GM21786 (cell line): ENCODE data around the gene ID2.
A peak's percentile ranks its signal among the peaks of the same experiment; 100 is the strongest.

Source experiments
- ATAC-seq: cut with Tn5 transposase; IDR thresholded peaks from one replicate; pipeline ENCODE4 v1.9.1; 2021; ENCODE audit not compliant: unreplicated experiment

The ID2 gene, protein sequence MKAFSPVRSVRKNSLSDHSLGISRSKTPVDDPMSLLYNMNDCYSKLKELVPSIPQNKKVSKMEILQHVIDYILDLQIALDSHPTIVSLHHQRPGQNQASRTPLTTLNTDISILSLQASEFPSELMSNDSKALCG

DNA sequence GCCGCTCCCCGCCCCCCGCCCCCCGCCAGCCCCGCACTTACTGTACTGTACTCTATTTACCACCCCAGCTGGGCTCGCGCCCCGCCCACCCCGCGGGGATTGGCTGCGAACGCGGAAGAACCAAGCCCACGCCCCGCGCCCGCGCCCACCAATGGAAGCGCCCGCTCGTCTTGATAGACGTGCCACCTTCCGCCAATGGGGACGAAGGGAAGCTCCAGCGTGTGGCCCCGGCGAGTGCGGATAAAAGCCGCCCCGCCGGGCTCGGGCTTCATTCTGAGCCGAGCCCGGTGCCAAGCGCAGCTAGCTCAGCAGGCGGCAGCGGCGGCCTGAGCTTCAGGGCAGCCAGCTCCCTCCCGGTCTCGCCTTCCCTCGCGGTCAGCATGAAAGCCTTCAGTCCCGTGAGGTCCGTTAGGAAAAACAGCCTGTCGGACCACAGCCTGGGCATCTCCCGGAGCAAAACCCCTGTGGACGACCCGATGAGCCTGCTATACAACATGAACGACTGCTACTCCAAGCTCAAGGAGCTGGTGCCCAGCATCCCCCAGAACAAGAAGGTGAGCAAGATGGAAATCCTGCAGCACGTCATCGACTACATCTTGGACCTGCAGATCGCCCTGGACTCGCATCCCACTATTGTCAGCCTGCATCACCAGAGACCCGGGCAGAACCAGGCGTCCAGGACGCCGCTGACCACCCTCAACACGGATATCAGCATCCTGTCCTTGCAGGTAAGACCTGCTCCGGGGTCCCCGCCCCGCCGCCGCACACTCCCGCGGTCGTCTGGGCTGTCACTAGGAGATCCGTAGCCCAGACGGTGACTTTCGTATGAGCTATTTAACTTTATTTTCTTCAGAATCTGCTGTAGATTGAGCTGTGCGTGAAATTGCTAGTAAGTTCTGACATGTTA is at the start of gene ID2:
TSS of gene ID2 (plus strand) at position 271 of the 907 bp plus-strand sequence. CDS start at position 381, 110 bp downstream.
- ATAC-seq = peak; percentile 67

DNA sequence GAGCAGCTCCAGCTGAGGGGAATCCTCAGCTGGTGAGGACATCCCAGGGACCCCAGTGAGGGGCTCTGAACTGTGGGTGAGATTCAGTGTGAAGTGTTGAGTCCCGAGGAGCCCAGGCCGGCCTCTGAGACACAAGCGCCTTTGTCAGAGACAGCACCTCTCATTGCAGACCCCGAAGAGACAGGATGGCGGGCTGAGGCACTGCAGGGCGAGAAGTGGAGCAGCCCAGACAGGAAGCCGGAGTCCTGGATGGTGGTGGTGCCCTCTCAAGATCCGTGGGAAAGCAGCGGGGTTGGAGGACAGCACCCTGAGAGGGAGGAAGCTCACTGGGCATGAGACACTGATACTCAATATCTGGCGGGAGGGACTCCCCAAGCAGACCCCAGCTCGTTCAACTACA is 49.1 kb upstream of the ID2 start:
- ATAC-seq = no peak

DNA sequence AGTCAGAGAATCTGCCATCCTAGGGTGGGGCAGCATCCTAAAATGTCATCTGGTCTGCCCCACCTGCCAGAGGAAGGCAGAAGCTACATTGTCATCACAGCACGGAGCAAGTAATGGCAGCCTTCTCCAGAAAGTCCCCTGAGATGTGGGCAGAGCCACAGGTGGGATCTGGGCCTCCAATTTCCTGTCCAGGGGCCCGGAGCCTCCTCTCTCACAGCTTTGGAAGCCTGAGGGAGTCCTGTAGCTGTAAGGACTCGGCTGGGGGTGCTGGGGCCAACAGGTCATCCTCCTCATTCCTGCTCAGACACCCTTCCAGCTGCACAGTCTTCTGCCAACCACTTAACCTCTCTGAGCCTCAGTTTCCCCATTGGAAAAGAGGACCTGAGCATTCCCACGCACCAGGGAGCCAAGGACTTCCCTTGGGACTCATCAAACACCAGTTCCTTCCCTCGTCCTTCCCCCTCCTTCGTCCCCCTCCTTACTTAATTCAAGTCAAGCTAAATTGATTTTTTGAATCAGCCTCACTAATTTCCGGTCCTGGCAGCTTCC is 48.6 kb upstream of the ID2 start:
- ATAC-seq = no peak

DNA sequence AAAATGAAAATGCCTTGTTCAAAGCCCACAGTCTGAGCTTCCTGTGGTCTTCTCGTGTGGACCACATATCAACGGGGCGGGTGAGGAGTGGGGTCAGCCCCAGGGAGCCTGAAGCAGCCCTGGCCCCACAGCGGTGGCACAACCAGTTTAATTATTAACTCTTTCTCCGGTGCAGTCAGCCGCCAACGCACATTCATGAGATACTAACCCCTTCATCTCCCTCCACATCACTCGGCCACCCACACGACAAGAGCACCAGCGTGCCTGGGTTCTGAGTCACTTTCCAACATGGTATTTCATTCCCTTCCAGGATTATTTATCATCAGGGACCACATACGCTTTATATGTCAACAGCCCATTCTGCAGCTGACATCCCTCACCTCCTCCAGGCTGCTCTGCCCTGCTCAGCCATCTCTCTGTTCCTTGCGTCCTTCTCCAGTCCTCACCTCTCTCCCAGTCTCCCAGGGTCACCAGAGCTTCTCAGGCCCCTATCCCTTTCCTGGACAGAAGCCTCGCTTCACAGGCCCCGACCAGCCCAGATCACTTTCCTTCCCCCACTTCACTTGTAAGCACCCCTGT is 48.0 kb upstream of the ID2 start:
- ATAC-seq = no peak

DNA sequence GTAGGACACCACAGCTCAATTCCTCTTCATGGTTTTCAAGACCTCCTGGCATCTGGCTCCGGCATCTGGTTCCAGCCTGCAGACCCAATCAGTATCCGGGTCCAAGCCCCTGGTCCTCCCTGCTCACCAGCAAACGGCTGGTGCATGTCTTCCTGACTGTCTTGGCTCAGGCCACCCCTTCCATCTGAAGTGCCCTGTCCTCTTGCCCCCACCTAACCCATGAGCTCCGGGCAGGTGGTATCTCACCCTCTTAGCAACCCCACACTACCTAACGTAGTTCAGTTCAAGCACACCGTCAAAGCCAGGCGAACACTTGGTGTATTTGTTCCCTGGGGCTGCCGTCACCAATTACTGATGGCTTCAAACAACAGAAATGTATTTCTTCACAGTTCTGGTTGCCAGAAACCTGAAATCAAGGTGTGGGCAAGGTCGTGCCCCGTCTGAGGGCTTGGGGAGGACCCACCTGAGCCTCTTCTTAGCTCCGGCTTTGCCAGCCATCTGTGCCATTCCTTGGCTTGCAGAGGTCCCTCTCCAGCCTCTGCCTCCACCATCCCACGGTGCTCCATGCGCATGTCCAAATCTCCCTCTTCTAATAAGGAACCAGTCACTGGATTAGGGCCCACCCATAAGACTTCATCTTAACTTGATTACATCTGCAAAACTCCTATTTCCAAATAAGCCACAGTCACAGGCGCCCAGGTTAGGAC is 47.2 kb upstream of the ID2 start:
- ATAC-seq = no peak

DNA sequence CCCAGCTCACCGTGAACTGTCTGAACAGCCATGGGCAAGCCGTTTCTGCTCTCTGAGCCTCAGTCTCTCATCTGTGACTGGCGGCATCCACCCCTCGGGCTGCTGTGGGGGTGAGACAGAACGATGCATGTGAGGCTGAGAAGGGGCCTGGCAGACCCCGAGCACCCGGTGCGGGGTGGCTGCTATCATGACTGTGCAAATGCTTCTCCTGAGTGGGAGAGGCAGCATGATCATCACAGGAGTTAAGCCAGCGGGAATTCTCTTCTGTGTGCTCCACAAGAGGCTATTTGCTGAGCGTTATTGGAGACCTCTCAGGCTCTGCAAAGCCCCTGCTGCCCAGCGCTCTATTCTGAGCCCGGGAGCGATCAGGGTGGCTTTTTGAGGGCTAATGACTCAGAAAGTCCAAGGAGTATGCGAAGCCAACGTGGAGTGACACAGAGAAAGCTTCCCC is 45.8 kb upstream of the ID2 start:
- ATAC-seq = no peak

DNA sequence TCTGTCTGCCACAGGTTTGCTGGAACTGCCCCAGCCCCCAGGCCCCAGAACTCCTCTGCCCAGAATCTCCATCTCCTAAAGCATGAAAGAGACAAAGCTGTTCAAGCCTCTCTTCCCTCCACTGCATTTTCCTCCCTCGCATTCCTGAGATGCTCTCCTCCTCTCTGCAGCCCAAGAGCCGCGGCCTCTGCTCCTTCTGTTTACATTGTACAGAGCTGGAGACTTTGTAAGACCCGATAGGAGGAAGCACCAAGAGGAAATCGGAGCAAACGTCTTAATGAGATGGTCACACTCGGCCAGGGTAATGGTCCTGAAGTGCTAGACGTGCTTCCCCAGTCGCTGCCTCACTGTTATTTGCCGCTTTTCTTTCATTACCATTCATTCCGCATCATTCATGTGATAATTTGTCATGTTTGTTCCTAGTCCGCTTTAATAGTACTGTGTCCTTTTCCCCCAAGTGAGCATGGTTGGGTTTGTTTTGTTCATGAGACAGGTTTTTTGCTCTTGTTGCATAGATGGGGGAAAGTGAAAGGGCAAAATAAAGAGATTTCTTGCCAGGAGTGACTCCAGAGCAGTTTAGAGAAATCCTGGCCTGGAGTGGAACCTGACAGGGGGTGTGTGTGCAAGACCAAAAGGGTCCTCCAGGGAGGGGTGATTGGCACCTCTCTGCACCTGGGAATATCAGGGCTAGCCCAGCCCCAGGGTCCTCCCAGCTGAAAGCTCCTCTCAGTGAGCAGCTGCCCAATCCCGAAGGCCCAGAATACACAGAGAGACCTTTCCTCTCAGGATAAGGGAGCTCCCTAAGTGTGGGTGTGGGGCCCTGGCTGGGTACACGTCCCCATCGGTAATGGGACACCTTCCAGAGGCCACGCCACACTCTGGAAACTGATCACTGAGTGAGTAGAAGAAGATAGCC is 44.9 kb upstream of the ID2 start:
- no peak for ATAC-seq

DNA sequence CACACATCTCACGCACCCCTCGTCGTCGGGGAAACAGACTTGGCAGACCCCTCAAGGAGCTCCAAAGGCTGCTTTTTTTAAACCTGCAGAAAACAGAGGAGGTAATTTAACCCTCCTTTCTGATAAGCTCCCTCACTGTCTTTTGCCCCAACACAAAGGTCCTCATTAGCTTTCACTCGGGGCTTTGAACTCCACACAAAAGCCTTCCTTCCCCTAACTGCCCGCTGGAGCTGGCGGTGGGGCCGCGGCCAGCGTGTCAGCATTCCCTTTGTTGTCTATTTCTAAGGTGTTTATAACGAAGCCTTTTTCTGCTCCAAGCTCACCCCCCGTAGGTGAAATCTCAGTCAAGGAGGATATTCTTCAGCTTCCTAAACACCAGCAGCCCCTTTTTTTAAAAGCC is 43.5 kb upstream of the ID2 start:
- ATAC-seq = no peak

DNA sequence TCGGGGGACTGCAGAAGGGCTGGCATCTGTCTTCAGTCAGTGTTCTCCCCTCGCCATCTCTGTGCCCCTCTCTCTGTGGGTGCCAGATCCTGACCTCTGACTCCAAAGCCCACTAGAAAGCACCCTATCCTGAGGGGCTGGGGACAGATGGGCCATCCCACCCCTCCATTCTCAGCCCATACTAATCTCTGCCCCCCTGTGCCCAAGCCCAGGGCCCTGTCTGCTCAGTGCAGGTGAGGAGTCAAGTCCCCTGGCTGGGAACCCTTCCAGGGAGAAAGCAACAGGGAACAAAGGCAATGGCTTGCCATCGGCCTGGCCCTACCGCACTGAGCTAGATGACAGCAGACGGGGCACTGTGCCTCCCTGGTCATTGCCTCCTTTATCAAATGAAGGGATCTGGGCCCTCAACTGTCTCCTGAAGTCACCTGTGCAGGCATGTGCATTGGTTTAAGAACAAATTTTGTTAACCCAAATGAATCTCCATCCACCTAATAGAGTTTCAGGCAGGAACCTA is 42.7 kb upstream of the ID2 start:
- no peak for ATAC-seq

DNA sequence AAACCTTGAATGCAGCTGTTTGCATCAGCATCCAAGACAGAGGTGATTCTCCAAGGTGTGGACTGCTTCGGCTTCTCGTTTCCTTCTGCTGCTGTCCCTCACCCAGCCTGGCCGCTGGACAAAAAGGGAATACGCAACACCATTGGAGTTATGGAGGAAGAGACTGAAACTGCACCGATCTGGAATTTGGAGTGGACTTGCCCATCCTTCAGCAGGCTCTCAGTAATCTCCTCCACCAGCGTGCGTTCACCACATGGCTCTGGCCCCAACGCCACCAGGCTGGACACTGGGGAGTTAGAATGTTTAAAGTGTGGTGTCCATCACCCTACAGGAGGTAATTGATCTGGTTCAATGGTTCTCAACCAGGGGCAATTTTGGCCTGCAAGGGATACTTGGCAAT is 41.4 kb upstream of the ID2 start:
- ATAC-seq = no peak

DNA sequence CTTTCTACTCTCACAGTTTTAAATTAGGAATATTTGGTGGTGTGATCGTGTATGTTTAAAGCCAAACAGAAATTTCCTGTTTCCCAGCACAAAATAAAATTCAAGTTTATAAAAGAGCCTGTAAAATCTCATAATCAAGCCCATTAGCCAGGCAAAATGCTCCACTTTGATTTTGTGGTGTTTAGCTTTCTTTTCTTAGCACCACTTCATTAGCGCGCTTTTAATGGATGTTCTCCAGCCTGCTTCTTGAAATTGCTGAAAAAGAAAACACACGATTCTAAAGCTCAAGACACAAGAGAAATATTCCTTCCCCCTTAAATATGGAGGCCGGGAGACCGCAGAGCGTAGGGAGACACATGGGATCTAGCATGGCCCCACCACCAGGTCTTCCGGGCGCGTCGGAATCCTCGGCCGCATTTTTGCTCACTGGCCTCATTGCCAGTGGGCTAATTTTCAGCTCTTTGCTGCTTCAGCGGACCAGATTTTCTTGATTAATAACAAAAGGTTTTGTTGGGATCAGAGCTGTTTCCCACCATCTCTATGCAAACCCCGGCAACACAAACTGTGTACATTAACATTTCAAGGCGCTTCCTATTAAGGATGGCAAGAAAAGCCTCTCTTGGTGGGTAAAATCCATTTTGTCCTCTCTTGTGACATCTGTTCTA is 40.4 kb upstream of the ID2 start:
- ATAC-seq = no peak

DNA sequence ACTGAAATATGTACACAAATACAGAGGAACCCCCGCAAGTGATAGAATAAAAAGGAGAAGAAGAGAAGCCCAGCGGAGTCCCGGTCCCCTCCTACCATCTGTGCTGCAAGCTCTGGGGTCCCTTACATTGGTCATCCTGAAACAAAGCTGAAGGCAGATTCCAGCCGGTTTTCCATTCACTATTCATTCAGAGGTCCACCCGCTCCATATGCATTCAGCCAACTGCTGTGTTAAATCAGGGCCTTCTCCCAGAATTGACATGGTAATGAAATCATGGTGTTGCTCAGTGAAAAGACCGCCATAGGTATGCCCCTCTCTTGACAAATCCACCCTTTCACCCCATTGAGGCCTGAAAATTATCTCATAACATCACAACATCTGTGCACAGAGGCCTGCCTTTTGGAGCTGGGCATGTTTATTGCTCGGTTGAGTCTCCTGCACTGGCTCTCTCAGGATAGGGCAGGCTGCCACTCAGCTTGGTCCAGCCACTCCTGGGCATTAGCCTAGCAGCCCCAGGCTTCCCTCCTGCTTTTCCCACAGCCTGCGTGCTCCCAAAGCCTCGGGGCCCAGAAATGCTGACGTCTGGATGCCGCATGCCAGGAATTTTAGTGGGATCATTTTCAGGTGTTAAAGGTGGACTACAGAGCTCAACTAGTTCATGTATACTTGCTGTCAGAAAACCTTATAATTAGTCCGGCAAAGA is 39.3 kb upstream of the ID2 start:
- no peak for ATAC-seq

DNA sequence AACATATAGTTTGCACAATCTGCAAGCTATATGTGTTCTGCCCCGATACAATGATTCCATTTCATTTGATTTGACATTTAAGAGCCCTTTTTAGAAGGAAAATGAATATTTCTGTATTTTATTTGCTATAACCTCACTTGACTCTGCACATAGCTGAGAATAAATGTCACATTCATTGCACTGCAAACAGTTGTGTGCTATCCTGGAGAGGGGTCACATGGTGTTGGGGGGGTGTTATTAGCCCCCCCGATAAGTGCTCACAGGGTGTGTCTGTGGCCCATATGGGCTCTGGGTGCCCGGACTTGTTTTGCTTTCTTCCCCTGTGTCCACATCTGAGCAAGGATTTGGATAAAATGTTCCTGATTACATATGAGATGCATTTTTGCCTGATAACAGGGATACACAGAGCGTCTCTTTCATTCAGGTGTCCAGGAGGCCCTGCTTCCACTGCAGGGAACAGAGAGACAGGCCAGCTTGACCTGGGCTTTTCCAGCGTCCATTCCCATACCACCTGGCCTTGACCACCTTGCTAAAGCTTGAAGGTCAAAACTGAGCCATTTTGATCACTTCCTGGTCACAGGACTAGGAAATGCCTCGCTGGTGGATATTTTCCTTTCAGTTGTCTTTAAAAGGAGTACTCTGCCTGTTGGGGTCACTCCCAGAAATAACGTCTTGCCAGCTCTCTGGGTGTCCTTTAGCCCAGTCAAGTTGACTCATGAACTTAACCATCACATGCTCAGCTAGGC is 38.4 kb upstream of the ID2 start:
- no peak for ATAC-seq

DNA sequence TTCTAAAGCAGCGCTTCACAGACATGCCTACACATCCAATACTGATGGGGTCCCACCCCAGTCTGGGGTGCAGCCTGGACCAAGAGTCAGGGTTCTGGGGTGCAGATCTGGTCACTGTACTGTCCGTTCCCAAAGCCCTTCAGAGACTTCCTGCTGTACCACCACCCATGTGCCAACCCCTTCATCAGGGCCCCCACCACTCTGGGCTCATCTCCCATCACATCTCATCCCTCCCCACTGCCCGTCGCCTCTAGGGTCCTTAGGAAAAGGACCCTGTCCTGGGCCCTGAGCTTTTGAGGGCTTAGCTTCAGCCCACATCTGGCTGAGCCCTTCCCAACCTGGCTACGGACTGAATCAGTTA is 37.9 kb upstream of the ID2 start:
- no peak for ATAC-seq

DNA sequence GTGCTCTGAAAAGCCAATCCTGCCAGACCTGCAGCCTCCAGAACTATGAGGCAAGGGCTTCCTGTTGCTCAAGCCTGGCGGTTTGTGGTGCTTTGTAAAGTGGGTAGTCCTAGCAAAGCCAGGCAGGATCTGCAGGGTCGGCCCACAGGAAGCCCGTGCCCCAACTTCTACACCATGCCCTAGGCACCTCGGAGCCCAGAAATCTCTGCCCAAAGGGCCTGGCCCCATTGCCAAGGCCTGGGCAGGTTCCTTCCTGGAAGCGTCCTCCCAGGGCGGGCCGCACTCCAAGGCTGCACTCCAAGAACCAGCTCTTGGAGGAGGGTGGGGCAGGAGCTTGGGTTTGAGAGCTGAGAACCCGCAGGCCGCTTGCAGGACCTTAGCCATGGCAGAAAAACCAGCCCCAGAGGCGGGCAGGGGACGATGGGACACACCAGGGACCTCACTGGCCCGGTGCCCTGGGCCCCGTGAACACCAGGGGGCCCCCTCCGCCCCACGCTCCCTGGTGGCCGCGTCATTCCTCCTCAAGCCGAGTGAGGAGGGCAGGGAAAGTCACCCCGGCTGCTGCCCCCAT is 37.2 kb upstream of the ID2 start:
- no peak for ATAC-seq

DNA sequence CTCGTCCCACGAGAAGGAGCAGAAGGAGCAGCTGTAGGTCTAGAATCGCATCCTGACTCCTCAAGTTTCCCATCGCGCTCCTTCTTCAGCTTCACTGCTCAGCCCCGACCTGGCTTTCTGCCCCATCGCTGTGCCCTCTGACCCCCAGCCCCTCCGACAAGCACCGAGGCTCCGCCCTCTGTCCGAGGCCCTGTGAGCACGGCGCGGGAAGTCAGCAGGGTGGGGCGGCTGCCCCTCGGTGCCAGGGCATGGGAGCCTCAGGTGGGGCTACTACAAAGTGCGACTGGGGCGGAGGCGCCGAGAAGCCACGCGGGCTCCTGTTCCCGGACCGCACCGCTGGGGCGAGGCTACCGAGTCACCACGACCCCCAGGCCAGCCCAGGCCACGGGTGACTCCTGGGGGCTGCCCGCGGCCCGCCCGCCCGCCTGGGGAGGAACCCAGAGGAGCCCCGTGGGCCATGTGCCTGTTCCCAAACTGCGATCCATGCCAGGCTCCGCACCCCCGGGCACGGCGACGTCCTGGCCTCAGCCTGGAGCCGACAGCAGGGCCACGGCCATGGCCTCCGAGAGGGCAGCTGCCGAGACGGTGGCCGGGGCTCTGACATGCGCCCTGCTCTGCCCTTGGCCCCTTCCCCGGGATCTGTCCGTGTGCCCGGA is 36.6 kb upstream of the ID2 start:
- ATAC-seq = no peak

DNA sequence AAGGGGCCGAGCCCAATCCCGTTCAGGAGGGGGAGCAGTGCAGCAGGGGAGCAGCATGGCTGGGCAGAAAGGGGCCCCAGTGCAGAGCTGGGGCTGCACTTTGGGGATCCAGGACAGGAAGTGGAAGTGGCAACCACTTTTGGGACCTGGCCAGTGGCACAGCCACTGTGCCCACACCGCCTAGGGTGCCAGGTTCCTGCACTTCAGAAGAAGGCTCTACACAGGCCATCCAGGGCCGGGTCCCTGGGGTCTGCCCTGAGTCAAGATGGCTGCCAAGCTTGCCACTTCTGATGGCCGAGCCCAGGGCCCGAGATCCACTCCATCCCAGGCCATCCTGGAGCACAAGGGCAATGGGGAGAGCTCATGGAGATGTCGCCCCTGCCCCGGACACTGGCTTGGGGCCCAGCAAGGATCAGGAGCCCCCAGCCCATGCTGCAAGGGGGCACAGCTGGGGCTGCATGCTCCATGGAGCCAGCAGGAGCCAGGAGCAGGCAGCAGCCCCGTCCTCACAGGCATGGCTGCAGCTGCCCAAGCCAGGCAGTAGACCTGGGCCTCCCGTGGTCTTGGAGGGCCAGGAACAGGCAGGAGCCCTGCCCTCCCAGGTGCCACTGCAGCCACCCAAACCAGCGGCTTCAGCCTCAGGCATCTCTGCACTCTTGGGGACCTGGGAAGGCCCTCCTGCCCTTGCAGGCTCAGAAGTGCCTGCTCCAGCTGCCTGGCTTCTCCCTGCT is 35.0 kb upstream of the ID2 start:
- no peak for ATAC-seq
